HG03520 (cell line): ENCODE results near the gene LZTS3.

ENCODE experiments used
- ATAC-seq: cut with Tn5 transposase; IDR thresholded peaks from one replicate; pipeline ENCODE4 v1.9.1; 2021; ENCODE audit warnings: mild to moderate bottlenecking, moderate library complexity; ENCODE audit not compliant: unreplicated experiment

The LZTS3 gene

DNA sequence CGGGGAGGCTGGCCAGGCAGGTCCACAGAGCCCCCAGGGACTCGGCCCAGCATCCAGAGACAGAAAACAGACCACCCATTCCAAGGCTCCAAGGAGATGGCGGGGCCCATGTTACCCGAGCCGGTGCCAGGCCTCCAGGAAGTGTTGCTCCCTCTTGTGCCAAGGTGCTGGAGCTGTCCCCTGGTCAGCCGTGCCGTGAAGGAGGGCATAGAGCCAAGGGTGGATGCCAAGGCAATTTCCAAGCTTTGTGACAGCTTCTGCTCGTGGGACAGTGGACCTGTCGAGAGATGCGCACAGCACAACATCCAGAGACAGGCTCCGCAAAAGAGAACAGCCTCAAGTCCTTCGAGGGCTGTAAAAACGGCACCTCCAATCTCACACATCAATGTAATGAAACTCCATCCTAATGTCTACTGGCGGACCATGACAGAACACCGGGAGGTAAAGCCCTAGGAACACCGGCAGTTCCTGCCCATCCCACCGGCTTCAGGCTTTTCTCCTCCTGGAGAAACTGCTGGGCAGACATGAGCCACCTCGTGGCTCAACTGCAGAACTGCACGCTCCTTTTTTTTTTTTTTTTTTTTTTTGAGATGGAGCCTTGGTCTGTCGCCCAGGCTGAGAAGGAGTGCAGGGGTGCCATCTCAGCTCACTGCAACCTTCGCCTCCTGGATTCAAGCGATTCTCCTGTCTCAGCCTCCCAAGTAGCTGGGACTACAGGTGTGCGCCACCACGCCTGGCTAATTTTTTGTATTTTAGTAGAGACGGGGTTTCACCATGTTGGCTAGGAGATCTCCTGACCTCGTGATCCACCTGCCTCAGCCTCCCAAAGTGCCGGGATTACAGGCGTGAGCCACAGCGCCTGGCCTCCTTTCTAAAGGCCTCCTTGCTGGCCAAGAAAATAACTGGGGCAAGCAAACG lies 57.9 kb downstream of the LZTS3 start:
- ATAC-seq: no peak
